ENCODE data around the gene GIMAP6.
"Not testable (repeated sequence)": the region's sequence is repeated elsewhere in the genome, so short reads cannot be mapped to it uniquely, and the experiment has no call there.

Gene GIMAP6

DNA sequence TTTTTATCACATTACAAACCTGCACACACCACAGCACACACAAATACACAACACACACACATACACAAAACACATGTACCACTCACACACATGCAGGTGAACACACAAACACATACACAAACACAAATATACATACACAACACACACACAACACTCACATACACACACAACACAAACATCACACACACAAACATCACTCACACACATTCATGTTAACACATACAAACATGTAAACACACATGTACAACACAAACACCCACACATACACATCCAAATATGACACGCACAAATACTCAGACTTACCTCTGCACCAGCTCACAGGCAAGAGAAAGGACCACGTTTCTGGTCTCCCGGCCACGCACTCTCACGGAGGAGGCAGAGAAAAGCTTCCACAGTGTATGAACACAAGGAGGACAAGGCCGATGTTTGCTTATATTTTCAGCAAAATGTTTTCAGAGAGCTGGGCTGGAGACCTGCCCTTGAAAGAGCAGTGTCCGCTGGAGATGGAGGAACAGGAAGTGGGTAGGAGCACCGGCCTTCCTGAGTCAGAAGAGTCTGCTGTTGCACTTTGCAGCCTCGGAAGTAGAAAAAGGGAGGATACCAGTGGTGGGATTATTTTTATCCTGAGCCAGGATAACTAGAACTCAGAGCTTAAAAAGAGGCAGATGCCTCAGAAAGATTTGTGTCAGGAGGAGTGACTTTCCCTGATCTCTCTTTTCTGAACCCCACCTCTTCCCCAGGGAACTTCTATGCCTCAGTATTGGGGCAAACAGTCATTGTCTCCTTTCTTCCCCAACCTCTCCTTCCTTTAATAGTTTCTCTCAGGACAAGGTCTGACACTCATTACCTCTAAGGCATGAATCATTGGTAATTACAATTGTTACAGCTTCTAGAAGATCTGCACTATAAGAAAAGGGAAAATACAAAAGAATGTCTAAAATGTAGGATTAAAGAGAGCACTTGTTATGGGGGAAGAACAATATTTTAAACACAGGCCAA is at the start of gene GIMAP6:
GIMAP6 (minus strand) TSS at position 520 of the 999 bp plus-strand sequence. CDS start 2,243 bp downstream, outside the sequence.
- peak; percentile 25 for DNase-seq (ENCODE audit: low read depth)

DNA sequence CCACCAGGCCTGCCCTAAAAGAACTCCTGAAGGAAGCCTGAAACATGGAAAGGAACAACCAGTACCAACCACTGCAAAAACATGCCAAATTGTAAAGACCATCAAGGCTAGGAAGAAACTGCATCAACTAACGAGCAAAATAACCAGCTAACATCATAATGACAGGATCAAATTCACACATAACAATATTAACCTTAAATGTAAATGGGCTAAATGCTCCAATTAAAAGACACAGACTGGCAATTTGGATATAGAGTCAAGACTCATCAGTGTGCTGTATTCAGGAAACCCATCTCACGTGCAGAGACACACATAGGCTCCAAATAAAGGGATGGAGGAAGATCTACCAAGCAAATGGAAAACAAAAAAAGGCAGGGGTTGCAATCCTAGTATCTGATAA is 48.2 kb upstream of the GIMAP6 start:
- not testable (repeated sequence) for DNase-seq (ENCODE audit: low read depth)

DNA sequence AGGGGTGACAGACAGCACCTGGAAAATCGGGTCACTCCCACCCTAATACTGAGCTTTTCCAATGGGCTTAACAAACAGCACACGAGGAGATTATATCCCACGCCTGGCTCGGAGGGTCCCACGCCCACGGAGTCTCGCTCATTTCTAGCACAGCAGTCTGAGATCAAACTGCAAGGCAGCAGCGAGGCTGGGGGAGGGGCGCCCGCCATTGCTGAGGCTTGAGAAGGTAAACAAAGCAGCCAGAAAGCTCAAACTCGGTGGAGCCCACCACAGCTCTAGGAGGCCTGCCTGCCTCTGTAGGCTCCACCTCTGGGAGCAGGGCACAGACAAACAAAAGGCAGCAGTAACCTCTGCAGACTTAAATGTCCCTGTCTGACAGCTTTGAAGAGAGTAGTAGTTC is 46.4 kb upstream of the GIMAP6 start:
- DNase-seq (ENCODE audit: low read depth): not testable (repeated sequence)

DNA sequence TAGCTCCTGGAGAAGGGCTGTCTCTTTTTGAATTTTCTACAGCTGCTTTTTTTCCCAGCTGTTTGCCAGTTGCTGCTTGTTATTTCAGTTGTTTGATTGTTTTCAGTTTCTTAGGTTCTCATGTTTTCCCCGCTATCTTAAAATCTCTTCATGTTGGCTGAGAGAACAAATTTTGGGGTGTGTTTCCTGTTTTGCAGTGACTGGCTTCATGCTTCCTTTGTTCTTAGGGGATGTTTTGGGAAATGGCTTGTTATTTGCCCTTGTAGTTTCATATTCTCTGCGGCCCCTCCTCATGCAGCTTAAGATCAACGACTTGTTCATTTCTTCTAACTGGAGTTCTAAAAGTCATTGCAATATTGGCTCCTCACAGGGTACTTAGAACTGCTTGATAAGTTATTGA is 44.7 kb upstream of the GIMAP6 start:
- not testable (repeated sequence) for DNase-seq (ENCODE audit: low read depth)

DNA sequence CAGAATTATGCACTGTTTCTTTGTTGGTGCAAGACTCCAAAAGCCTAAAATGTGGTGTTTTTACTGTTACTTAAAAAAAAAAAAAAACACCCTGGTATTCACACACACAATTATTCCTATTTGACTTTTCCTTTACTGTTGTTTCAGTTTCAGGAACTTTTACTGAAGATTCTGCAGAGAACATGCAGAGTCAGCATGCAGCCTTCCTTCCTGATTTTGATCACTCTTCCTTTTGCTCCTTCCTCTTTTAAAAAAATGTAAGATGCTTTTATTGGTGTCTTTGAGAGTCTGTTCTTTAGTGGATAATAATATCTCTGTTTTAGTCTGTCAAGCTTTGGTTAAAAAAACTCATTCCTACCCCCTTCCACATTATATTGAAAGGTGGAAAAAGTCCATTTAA is 44.1 kb upstream of the GIMAP6 start:
- DNase-seq (ENCODE audit: low read depth): not testable (repeated sequence)

DNA sequence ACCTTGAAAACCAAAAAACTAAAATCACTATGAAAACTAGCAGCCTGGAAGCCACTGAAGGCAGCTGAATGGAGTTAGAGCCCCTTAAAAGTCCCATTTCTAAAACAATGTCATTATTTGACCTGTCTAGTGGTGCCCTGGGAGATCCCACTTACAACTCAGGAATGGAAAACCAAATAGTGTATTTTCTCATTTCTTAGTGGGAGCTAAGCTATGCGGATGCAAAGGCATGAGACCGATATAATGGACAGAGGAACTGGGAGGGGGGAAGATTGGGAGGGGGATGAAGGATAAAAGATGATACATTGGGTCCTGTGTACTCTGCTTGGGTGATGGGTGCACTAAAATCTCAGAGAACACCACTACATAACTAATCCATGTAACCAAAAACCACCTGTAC is 43.5 kb upstream of the GIMAP6 start:
- no peak for DNase-seq (ENCODE audit: low read depth)

DNA sequence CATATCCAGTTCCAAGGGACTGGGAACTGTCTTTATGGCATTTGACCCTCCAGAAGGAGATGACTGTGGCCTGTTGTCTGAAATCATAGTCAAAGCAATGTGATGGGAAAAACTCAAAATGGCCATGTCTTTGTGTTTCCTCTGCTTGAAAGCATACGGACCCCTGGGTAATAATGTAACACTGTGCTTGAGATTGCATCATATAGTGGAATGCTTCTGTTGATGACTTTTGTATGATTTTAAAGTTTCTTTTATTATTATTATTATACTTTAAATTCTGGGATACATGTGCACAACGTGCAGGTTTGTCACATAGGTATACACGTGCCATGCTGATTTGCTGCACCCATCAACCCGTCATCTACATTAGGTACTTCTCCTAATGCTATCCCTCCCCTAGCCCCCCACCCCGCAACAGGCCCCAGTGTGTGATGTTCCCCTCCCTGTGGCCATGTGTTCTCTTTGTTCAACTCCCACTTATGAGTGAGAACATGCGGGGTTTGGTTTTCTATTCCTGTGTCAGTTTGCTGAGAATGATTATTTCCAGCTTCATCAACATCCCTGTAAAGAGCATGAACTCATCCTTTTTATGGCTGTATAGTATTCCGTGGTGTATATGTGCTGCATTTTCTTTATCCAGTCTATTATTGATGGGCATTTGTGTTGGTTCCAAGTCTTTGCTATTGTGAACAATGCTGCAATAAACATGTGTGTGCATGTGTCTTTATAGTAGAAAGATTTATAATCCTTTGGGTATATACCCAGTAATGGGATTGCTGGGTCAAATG is 39.8 kb upstream of the GIMAP6 start:
- DNase-seq (ENCODE audit: low read depth): not testable (repeated sequence)

DNA sequence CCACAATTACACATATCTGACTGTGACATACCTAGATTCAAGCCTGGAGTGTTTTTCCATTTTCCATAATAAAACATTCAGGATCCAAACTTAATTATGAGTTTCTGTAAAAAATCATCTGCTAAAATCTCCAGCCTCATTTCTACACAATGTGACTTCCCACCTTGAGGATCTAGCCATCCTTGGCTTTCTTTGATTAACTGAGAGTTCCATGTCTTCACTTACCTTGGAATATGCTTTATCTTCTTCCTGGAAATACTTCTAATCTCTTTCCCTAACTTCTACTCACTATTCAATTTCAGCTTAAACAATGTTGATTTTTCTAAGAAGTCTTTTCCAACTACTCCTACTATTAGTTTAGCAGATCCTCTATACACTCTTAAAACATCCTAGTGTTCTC is 36.8 kb upstream of the GIMAP6 start:
- no peak for DNase-seq (ENCODE audit: low read depth)

DNA sequence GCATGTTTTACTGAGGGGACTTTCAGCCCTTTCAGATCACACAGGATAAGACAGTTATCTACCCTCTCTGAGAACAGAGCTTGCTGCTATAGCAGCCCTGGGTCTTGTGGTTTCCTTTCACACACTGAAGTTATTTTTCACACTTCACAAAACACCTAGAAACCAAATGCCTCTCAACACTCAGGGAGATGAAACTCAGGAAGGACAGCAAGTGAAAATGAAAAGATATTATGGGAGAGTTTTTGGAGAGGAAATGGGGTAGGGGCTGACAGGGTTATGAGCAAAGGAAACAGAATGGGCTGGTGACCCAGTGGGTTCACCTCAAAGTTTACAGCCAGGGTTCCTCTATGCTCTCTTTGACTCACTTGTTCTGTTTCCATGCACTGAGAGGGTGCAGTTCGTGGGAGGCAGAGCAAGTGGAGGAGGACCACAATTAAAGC is 36.3 kb upstream of the GIMAP6 start:
- DNase-seq (ENCODE audit: low read depth): no peak

DNA sequence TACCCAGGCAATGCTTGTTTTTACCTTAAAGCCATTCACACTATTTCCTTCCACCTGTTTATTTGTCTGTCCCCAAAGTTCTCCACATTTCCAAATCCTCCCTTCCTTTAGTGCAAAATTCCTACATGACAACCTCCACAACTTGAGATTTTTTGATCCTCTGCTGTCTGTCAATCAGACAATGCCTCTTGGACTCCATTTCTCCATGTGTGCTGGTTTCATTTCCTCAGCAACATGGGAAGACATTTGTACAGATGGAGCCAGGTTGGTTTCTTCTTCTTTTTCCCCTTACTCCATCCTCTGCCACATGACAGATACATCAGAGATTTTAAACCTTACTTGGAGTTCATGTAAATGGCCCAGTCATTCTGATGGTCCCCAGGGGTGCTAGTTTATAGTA is 34.2 kb upstream of the GIMAP6 start:
- DNase-seq (ENCODE audit: low read depth): no peak

DNA sequence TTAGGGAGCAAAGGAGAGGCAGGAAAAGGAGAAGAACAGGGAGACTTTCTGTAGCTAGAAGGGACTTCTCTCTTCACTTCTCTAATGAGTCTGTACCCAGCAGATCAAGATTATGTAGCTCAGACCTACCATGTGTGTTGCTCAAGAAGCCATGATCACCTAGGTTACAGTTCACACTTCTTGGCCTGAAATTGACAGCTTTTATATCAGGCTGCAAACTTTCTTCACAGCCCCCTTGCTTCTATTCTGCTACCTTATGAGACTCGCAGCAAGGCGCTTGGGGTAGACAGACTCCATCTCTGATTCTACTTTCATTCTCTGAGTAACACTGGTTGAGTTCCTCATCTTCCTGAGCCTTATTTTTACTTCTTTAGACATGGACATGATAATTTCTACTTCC is 33.7 kb upstream of the GIMAP6 start:
- no peak for DNase-seq (ENCODE audit: low read depth)

DNA sequence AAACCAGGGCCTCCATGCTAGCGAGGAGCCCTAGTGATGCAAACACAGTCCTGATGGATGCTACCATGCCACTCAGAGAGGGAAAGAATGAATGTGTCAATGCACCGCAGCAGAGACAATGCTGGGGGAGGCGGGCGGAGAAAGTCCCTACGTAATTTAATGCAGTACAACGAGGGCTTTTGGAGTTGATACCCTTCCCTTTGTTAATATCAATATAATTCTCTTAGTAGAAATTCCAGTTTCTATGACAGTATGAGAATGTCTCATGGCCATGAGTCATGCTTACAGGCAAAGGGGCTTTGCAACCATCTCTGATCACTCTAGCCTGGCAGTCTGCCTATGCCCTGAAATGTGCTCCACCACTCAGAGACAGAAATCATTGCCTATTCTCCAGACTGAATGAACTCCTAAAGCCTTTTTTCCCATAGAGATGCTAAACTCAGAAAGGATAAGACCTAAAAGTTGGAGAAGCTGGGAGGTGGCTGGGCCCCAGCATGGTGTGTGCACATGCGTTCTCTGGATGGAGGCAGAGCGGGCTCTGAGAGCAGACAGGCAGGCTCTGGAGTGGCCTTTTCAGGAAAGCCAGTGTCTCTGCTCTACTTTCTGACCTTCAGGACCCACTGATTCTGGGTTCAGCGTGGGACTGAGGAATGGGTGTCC is 33.0 kb upstream of the GIMAP6 start:
- DNase-seq (ENCODE audit: low read depth): no peak

DNA sequence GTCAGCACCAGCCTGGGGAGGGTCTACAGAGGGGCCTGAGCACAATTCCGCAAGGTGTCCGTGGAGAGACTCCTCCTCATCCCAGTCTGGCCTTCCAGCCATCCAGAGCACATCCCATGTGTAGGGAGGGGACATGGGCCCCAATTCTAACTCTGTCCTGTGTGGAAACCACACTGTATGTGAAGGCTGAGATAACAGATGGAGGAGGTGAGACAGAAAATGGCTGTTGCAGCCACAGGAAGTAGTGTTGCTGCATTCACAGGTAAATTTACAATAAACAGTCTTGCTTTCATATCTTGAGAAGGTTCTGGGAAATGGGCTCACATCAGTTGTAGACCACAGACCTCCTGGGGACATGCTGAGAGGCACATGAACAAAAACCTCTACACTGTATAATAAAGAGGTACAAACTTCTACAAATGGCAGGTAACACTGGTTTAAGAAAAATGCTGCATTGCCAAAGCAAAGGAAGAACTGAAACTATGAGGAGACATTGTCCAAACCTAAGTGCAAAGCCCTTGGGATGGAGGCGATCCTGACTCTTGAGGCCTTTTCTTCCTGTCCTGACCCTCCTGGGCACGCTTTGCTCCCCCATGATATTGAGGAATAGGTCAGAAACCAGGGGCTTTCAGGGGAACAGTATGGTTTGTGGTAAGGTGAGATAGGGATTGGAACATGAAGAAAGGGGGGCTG is 31.8 kb upstream of the GIMAP6 start:
- DNase-seq (ENCODE audit: low read depth): no peak

DNA sequence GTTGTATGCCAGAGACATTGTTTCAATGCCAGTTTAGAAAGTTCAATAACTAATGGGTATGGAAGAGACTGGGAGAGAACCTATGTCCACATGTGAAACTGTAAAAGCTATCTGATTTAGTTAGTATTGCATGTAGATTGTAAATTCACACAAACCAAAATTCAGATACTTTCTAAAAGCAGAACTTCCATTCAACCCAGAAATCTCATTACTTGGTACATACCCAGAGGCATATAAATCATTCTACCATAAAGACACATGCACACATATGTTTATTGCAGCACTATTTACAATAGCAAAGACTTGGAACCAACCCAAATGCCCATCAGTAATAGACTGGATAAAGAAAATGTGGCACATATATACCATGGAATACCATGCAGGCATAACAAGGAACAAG is 30.6 kb upstream of the GIMAP6 start:
- not testable (repeated sequence) for DNase-seq (ENCODE audit: low read depth)

DNA sequence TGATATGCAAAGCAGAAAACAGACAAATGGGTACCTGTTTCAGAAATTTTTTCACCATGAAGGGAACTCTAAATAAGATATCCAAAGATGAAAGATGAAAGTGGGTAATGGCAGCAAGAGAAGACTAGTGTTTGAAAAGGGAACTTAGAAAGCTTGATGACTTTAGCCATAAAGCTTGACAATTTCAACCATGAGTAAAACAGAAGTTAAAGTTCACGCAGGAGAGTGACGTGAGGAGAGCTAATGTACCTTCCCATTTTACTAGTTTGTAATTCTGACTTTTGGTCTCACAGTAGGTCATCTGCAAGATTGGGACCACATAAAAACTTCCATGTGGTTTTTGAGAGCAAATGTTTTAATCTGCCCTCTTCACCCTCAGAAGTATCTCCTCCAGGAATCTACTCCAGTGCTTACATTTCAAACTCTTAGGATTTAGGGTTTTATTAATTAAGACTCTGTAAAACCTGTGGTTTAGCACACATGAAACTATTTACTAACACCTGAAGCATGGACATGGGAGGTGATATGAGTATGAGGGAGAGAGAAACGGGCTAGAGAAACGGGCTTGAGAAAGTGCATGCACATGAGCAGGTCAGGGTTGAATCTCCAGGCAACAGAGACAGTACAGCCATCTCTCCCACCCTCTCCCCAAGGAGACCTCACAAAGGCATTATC is 28.9 kb upstream of the GIMAP6 start:
- no peak for DNase-seq (ENCODE audit: low read depth)

DNA sequence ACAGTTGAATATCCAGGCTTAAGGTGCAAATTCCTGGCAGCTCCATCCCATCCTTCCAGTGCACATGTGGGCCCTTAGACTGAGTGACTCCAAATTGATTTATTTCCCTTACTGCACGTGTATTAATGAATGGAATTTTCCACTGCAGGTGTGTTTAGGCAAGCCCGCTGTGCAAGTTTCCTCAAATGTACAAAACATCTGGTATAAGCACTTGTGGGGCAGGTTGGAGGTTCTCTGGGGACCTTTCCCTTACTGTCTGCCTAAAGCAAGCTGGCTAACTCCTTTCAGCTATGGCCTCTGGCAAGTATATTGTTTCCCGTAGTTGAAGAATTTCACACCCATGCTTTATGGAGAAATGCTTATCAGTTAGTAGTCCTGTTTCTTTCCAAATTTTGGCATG is 25.3 kb upstream of the GIMAP6 start:
- DNase-seq (ENCODE audit: low read depth): no peak

DNA sequence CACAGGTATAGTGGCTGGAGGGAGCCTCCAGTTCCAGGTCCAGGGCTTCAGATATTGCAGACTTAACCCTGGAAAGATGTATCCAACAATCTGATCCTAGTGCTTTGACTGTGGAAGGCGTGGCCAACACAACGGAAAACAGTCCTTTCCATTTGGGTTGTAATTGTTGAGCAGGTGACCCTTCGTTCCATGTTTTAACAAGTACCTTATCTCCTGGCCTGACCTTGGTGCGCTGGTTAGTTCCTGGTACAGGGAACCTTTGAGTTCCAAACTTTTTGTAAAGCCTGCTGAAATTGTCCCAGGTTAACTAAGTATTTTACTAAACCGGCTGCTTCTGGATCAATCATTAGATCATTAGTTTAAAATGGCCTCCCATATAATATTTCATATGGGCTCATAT is 23.9 kb upstream of the GIMAP6 start:
- DNase-seq (ENCODE audit: low read depth): no peak

DNA sequence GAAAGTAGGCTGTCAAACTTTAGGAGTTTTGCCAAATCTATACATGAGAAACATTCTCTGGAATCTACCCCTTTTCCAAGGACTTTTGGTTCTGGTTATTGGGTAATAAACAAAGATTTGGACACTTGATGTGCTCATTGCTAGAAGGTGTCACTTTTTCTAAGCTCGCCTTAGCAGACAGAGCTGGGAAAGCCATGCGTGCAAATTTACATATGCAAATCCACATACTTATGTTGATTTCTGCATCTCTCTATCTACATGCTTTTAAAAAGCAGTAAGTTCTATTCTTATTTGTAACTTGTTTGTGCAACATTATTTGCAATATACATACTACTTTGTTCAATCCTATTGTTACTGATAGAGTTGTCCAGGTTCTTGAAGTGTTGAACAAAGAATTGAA is 22.5 kb upstream of the GIMAP6 start:
- DNase-seq (ENCODE audit: low read depth): no peak

DNA sequence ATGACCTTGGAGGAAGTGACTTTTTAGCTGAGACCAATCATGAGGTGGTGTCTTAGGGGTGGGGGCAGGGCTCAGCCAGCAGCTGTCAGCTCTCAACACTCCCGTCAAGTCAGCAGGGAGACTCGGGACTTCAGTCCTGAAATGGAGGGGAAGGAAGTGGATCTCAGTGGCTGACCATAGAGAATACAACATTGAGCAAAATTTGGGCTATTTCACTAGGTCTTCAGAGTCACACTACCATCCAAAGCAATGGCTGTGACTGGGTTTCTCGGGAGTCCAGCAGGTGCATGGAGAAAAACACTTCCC is 16.8 kb upstream of the GIMAP6 start:
- no peak for DNase-seq (ENCODE audit: low read depth)

DNA sequence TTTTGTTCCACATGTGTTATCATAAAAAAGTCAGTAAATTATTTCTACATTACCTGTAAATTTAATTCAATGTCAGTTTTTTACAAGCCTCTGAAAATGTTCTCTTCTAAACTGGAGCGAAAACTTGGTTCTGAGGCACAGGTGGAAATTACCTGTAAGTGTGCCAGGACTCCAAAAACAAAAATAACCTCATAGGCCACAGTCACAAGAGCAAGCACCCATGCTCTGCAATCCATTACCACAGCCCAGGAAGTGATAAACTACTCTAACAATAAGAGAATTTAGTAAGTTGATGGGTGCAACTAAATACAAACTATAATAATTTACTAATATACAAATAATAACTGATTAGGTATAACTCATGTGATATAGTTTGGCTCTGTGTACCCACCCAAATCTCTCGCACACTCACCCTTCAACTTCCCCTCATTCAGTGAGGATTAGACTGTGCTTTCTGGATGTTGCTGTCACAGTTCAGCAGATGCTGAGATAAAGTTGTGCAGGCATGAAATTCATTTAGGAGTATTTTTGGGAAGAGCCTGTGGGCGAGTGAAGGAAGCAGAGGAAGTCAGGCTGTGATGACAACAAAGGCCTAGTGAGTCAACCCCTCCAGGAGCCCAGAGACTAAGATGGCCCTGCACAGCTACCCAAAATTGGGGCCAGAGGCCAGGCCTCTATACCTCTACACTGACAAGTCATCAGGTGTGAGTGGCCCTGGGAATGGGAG is 16.3 kb upstream of the GIMAP6 start:
- no peak for DNase-seq (ENCODE audit: low read depth)
